OCI-LY1 (cell line): Measurements from ENCODE around the gene ZNF99.
"Not testable (repeated sequence)": the region's sequence is repeated elsewhere in the genome, so short reads cannot be mapped to it uniquely, and the experiment has no call there.

Experiments
- EZH2 ChIP-seq: fragments of 200-600 bp; sonication (generic), shearing (Covaris generic); IDR thresholded peaks from 2 replicates; pipeline ENCODE4 v1.8.0; 2017; ENCODE audit warnings: borderline replicate concordance, mixed run types, mild to moderate bottlenecking, antibody characterized with exemption, low read length, moderate library complexity, mixed read lengths
- TF ChIP-seq, protein P1 (sequence below): fragments of 200-600 bp; sonication (generic), shearing (Covaris generic); IDR thresholded peaks from 2 replicates; pipeline ENCODE4 v1.5.1; 2017; ENCODE audit warnings: mild to moderate bottlenecking, antibody characterized with exemption, low read length, moderate library complexity, mixed read lengths

DNA sequence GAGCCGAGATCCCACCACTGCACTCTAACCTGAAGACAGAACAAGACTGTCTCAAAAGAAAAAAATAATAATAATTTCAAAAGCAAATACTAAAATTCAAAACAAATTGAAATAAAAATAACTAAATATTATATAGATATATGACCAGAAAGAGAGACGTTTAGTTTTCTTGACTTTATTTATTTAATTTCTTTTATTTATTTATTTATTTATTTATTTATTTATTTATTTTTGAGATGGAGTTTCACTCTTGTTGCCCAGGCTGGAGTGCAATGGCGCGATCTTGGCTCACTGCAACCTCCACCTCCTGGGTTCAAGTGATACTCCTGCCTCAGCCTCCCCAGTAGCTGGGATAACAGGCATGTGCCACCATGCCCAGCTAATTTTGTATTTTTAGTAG is 8.9 kb upstream of the ZNF99 start:
- TF ChIP-seq, protein P1, sequence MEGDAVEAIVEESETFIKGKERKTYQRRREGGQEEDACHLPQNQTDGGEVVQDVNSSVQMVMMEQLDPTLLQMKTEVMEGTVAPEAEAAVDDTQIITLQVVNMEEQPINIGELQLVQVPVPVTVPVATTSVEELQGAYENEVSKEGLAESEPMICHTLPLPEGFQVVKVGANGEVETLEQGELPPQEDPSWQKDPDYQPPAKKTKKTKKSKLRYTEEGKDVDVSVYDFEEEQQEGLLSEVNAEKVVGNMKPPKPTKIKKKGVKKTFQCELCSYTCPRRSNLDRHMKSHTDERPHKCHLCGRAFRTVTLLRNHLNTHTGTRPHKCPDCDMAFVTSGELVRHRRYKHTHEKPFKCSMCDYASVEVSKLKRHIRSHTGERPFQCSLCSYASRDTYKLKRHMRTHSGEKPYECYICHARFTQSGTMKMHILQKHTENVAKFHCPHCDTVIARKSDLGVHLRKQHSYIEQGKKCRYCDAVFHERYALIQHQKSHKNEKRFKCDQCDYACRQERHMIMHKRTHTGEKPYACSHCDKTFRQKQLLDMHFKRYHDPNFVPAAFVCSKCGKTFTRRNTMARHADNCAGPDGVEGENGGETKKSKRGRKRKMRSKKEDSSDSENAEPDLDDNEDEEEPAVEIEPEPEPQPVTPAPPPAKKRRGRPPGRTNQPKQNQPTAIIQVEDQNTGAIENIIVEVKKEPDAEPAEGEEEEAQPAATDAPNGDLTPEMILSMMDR, result not testable (repeated sequence)
- not testable (repeated sequence) for TF ChIP-seq EZH2
